NCI-H2171 (cell line): Measurements from ENCODE around the gene UTP20.
A peak's percentile ranks its signal among the peaks of the same experiment; 100 is the strongest.
"Not testable (repeated sequence)": the region's sequence is repeated elsewhere in the genome, so short reads cannot be mapped to it uniquely, and the experiment has no call there.

ENCODE experiments used
- DNase-seq: peaks from one replicate; lab custom pipeline; 2025; lab: John Stamatoyannopoulos, UW

UTP20 gene

GRCh38 chr12:101327051-101327450, 47.1 kb downstream of the UTP20 start:
- DNase-seq = no peak

- no peak for DNase-seq
Measured at GRCh38 chr12:101327546-101327945, 47.6 kb downstream of the UTP20 start.

GRCh38 chr12:101328917-101329316, 49.0 kb downstream of the UTP20 start:
- DNase-seq = no peak

GRCh38 chr12:101330631-101331030, 50.7 kb downstream of the UTP20 start:
- DNase-seq = no peak

- DNase-seq = no peak
Measured at GRCh38 chr12:101336437-101336836, 56.5 kb downstream of the UTP20 start.

- no peak for DNase-seq
Measured at GRCh38 chr12:101338087-101338486, 58.2 kb downstream of the UTP20 start.

- no peak for DNase-seq
Measured at GRCh38 chr12:101343893-101344292, 64.0 kb downstream of the UTP20 start.

GRCh38 chr12:101351682-101352081, 71.8 kb downstream of the UTP20 start:
- DNase-seq = no peak

- no peak for DNase-seq
Measured at GRCh38 chr12:101356794-101357193, 76.9 kb downstream of the UTP20 start.

- DNase-seq = no peak
Measured at GRCh38 chr12:101361455-101361854, 81.5 kb downstream of the UTP20 start.

- DNase-seq = no peak
Measured at GRCh38 chr12:101368016-101368415, 88.1 kb downstream of the UTP20 start.

GRCh38 chr12:101372431-101372830, 92.5 kb downstream of the UTP20 start:
- peak; percentile 31 for DNase-seq

- DNase-seq = no peak
Measured at GRCh38 chr12:101375573-101375972, 95.7 kb downstream of the UTP20 start.

GRCh38 chr12:101379149-101379548, 99.2 kb downstream of the UTP20 start:
- DNase-seq = no peak

GRCh38 chr12:101391181-101391580, 111.3 kb downstream of the UTP20 start:
- DNase-seq = not testable (repeated sequence)

- DNase-seq = peak; percentile 5
Measured at GRCh38 chr12:101407049-101407435, 127.1 kb downstream of the UTP20 start.

- DNase-seq = peak; percentile 79
Measured at GRCh38 chr12:101407436-101408345, 127.8 kb downstream of the UTP20 start, which contains the start of gene ARL1. Gene ARL1, minus strand, starts transcription at chr12:101407772. Its CDS starts 127 bp downstream, at chr12:101407645.

- DNase-seq = not testable (repeated sequence)
Measured at GRCh38 chr12:101410169-101410568, 130.3 kb downstream of the UTP20 start.

- DNase-seq = peak; percentile 19
Measured at GRCh38 chr12:101414533-101415119, 134.7 kb downstream of the UTP20 start.

GRCh38 chr12:101415228-101415627, 135.3 kb downstream of the UTP20 start:
- DNase-seq = no peak

- DNase-seq = not testable (repeated sequence)
Measured at GRCh38 chr12:101422066-101422465, 142.2 kb downstream of the UTP20 start.

- no peak for DNase-seq
Measured at GRCh38 chr12:101424620-101425019, 144.7 kb downstream of the UTP20 start.

GRCh38 chr12:101430456-101430855, 150.6 kb downstream of the UTP20 start:
- DNase-seq = no peak
